ENCODE results near the gene F12.

F12 gene

DNA sequence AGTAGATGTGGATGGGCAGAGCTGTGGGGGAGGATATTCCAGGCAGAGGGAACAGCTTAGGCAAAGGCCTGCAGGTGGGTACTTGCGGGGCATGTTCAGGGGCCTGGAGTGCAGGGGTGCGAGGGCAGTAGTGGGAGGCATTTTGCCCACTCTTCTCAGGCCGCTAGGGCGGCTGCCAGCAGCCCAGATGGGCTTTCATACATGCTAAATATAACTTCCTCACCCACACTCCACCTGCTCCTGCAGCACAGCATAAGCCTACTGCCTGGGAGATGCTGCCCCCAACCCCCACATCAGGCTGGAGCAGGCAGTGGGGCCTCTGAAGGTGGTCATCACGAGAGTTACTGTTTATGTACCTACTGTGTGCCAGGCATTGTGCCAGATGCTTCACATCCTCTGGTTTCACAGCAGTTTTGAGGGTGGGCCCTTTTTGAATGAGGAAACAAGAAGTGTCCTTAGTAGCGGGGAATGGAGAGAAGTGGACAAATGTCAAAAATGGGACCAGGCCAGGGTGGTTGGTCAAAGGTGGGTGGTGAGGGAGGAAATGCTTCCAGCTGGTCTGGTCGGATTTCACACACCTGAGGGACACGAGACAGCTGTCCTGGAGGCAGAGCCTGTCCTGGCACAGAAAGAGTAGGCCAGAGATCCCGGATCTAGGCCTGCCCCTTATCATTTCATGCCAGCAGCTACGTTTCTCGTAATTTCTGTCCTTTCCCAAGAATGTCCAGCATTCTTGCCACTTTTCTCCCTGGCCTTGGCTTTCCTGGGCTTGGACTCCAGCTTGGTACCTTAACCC, 39.5 kb downstream of the F12 start:
- H3K4me3 ChIP-seq (ENCODE audit: low read depth, low read length), result no peak overlapping the region
- no peaks in the 10 kb centered on the region for H3K9me3 ChIP-seq (ENCODE audit: control insufficient read depth, insufficient read depth, low read depth, low read length)
- H3K27ac ChIP-seq (ENCODE audit: extremely low read depth, low read depth, low read length), result peak overlapping the region; percentile 21; the same call in 1 of the 2 replicates
- peaks cover 0 to 5% of the 10 kb centered on the region in 2 experiments; a peak in 1 of 3 replicates for H3K36me3 ChIP-seq (ENCODE audit: control insufficient read depth in 2 of 2, insufficient read depth in 1 of 2, low read length in 2 of 2)
- TF ChIP-seq REPIN1 (tag by site-specific recombination; IDR thresholded peaks at IDR 0.05; ENCODE audit: low read depth) (no peak), ZNF423 (tag by site-specific recombination; IDR thresholded peaks at IDR 0.05) (no peak), ZNF16 (tag by site-specific recombination; IDR thresholded peaks at IDR 0.05; ENCODE audit: low read depth) (no peak), ZSCAN16 (tag by site-specific recombination; IDR thresholded peaks at IDR 0.05) (no peak), ZNF555 (tag by site-specific recombination; conservative IDR thresholded peaks at IDR 0.05) (no peak), ZBTB48 (tag by site-specific recombination; IDR thresholded peaks at IDR 0.05) (no peak), ZFP69B (tag by site-specific recombination; IDR thresholded peaks at IDR 0.05) (no peak), ZBTB1 (tag by site-specific recombination; IDR thresholded peaks at IDR 0.05) (no peak), ZFP37 (tag by site-specific recombination; IDR thresholded peaks at IDR 0.05) (no peak), ZFHX2 (tag by site-specific recombination; conservative IDR thresholded peaks at IDR 0.05) (peak; percentile 83), ZNF626 (tag by site-specific recombination; IDR thresholded peaks at IDR 0.05) (no peak), EGR2 (tag by site-specific recombination; IDR thresholded peaks at IDR 0.05; ENCODE audit: low read depth) (peak; percentile 86), ZNF660 (tag by site-specific recombination; IDR thresholded peaks at IDR 0.05) (no peak)
- TF ChIP-seq, protein P1, sequence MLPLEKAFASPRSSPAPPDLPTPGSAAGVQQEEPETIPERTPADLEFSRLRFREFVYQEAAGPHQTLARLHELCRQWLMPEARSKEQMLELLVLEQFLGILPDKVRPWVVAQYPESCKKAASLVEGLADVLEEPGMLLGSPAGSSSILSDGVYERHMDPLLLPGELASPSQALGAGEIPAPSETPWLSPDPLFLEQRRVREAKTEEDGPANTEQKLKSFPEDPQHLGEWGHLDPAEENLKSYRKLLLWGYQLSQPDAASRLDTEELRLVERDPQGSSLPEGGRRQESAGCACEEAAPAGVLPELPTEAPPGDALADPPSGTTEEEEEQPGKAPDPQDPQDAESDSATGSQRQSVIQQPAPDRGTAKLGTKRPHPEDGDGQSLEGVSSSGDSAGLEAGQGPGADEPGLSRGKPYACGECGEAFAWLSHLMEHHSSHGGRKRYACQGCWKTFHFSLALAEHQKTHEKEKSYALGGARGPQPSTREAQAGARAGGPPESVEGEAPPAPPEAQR (tag by site-specific recombination; IDR thresholded peaks at IDR 0.05), result no peak
- TF ChIP-seq, protein P2, sequence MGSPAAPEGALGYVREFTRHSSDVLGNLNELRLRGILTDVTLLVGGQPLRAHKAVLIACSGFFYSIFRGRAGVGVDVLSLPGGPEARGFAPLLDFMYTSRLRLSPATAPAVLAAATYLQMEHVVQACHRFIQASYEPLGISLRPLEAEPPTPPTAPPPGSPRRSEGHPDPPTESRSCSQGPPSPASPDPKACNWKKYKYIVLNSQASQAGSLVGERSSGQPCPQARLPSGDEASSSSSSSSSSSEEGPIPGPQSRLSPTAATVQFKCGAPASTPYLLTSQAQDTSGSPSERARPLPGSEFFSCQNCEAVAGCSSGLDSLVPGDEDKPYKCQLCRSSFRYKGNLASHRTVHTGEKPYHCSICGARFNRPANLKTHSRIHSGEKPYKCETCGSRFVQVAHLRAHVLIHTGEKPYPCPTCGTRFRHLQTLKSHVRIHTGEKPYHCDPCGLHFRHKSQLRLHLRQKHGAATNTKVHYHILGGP (tag by site-specific recombination; IDR thresholded peaks at IDR 0.05), result no peak
- TF ChIP-seq, protein P3, sequence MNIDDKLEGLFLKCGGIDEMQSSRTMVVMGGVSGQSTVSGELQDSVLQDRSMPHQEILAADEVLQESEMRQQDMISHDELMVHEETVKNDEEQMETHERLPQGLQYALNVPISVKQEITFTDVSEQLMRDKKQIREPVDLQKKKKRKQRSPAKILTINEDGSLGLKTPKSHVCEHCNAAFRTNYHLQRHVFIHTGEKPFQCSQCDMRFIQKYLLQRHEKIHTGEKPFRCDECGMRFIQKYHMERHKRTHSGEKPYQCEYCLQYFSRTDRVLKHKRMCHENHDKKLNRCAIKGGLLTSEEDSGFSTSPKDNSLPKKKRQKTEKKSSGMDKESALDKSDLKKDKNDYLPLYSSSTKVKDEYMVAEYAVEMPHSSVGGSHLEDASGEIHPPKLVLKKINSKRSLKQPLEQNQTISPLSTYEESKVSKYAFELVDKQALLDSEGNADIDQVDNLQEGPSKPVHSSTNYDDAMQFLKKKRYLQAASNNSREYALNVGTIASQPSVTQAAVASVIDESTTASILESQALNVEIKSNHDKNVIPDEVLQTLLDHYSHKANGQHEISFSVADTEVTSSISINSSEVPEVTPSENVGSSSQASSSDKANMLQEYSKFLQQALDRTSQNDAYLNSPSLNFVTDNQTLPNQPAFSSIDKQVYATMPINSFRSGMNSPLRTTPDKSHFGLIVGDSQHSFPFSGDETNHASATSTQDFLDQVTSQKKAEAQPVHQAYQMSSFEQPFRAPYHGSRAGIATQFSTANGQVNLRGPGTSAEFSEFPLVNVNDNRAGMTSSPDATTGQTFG (tag by site-specific recombination; IDR thresholded peaks at IDR 0.05; ENCODE audit: borderline replicate concordance), result no peak
- TF ChIP-seq, protein P4, sequence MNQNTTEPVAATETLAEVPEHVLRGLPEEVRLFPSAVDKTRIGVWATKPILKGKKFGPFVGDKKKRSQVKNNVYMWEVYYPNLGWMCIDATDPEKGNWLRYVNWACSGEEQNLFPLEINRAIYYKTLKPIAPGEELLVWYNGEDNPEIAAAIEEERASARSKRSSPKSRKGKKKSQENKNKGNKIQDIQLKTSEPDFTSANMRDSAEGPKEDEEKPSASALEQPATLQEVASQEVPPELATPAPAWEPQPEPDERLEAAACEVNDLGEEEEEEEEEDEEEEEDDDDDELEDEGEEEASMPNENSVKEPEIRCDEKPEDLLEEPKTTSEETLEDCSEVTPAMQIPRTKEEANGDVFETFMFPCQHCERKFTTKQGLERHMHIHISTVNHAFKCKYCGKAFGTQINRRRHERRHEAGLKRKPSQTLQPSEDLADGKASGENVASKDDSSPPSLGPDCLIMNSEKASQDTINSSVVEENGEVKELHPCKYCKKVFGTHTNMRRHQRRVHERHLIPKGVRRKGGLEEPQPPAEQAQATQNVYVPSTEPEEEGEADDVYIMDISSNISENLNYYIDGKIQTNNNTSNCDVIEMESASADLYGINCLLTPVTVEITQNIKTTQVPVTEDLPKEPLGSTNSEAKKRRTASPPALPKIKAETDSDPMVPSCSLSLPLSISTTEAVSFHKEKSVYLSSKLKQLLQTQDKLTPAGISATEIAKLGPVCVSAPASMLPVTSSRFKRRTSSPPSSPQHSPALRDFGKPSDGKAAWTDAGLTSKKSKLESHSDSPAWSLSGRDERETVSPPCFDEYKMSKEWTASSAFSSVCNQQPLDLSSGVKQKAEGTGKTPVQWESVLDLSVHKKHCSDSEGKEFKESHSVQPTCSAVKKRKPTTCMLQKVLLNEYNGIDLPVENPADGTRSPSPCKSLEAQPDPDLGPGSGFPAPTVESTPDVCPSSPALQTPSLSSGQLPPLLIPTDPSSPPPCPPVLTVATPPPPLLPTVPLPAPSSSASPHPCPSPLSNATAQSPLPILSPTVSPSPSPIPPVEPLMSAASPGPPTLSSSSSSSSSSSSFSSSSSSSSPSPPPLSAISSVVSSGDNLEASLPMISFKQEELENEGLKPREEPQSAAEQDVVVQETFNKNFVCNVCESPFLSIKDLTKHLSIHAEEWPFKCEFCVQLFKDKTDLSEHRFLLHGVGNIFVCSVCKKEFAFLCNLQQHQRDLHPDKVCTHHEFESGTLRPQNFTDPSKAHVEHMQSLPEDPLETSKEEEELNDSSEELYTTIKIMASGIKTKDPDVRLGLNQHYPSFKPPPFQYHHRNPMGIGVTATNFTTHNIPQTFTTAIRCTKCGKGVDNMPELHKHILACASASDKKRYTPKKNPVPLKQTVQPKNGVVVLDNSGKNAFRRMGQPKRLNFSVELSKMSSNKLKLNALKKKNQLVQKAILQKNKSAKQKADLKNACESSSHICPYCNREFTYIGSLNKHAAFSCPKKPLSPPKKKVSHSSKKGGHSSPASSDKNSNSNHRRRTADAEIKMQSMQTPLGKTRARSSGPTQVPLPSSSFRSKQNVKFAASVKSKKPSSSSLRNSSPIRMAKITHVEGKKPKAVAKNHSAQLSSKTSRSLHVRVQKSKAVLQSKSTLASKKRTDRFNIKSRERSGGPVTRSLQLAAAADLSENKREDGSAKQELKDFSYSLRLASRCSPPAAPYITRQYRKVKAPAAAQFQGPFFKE (tag by site-specific recombination; IDR thresholded peaks at IDR 0.05; ENCODE audit: borderline replicate concordance), result no peak
- peaks cover 6% of the 10 kb centered on the region; the same call in 1 of the 2 replicates for H3K4me1 ChIP-seq (ENCODE audit: control insufficient read depth, insufficient read depth, low read length)
- POLR2A ChIA-PET, result interaction anchor here (0.5 to 2.4 kb wide), 13 partner anchors 9 to 128 kb away, joined by 3 to 26 read pairs (median 5); partner anchors contain the start of genes GRK6, LMAN2, MXD3 and PDLIM7
- CTCF ChIA-PET, result interaction anchor here (0.5 to 6.1 kb wide), 40 partner anchors 8 to 298 kb away, joined by 3 to 65 read pairs (median 4); partner anchors contain the start of genes GRK6, LMAN2, MXD3 and PFN3

Measured in HEK293 (cell line).